GM23338 (cell line): Measurements from ENCODE around the gene NEMF. TPM values are rescaled to one million over a fixed set of nuclear protein-coding genes. Genes with fewer than 3 reads are reported as not detected.

ENCODE experiments used
- ATAC-seq: fragments of 200-7000 bp; cut with Tn5 transposase; 3 replicates; pipeline ENCODE4 v1.9.1; 2020
- DNase-seq: peaks from one replicate; pipeline ENCODE4 v3.0.0-alpha.2; 2015; ENCODE audit warnings: low spot score
- H2AFZ ChIP-seq: fragments of 200-600 bp; sonication (generic); 2 replicates; pipeline ENCODE4 v1.8.0; 2016; ENCODE audit warnings: antibody characterized with exemption, mild to moderate bottlenecking, moderate library complexity
- H3F3A ChIP-seq: fragments of 200-600 bp; sonication (generic); replicated peaks from 2 replicates; pipeline ENCODE4 v1.8.0; 2017; ENCODE audit warnings: antibody characterized with exemption, mixed run types, low read depth
- H3K27ac ChIP-seq: fragments of 200-600 bp; sonication (generic); 2 replicates; pipeline ENCODE4 v1.6.1; 2016; ENCODE audit warnings: low read depth
- H3K27me3 ChIP-seq: fragments of 200-600 bp; sonication (generic); 2 replicates; pipeline ENCODE4 v1.8.0; 2016; ENCODE audit warnings: mild to moderate bottlenecking, mixed run types, moderate library complexity; ENCODE audit not compliant: insufficient read depth
- H3K36me3 ChIP-seq: fragments of 200-600 bp; sonication (generic); 2 replicates; pipeline ENCODE4 v1.8.0; 2016; ENCODE audit warnings: mild to moderate bottlenecking; ENCODE audit not compliant: insufficient read depth
- H3K4me1 ChIP-seq: fragments of 200-600 bp; sonication (generic); 2 replicates; pipeline ENCODE4 v1.8.0; 2016; ENCODE audit warnings: mild to moderate bottlenecking, moderate library complexity; ENCODE audit not compliant: insufficient read depth
- H3K4me2 ChIP-seq: fragments of 200-600 bp; sonication (generic); 2 replicates; pipeline ENCODE4 v1.7.1; 2017; ENCODE audit warnings: mixed run types
- H3K4me3 ChIP-seq: fragments of 200-600 bp; sonication (generic); 2 replicates; pipeline ENCODE4 v1.6.1; 2016; ENCODE audit warnings: mixed run types
- H3K79me2 ChIP-seq: fragments of 200-600 bp; sonication (generic); replicated peaks from 2 replicates; pipeline ENCODE4 v1.8.0; 2017; ENCODE audit warnings: mild to moderate bottlenecking; ENCODE audit not compliant: insufficient read depth
- H3K9me2 ChIP-seq: fragments of 200-600 bp; sonication (generic); 2 replicates; pipeline ENCODE4 v1.8.0; 2017; ENCODE audit not compliant: insufficient read depth
- H4K20me1 ChIP-seq: fragments of 200-600 bp; sonication (generic); replicated peaks from 2 replicates; pipeline ENCODE4 v1.8.0; 2017; ENCODE audit warnings: mild to moderate bottlenecking; ENCODE audit not compliant: insufficient read depth
- H3K27ac Mint-ChIP-seq: 2 replicates; pipeline ENCODE4 v1.8.0; 2020; ENCODE audit warnings: inconsistent platforms, mild to moderate bottlenecking, moderate library complexity, mixed read lengths
- H3K27me3 Mint-ChIP-seq: 3 replicates; pipeline ENCODE4 v1.8.0; 2022; ENCODE audit warnings: low read depth, mild to moderate bottlenecking, moderate library complexity, mixed read lengths, inconsistent platforms; ENCODE audit not compliant: insufficient read depth, poor library complexity
- H3K36me3 Mint-ChIP-seq: 3 replicates; pipeline ENCODE4 v1.8.0; 2021; ENCODE audit warnings: low read depth, mild to moderate bottlenecking, inconsistent platforms, moderate library complexity, mixed read lengths
- H3K4me1 Mint-ChIP-seq: 3 replicates; pipeline ENCODE4 v1.8.0; 2020; ENCODE audit warnings: mild to moderate bottlenecking, inconsistent platforms, mixed read lengths
- H3K4me3 Mint-ChIP-seq: 3 replicates; pipeline ENCODE4 v1.8.0; 2021; ENCODE audit warnings: moderate library complexity, mild to moderate bottlenecking, inconsistent platforms, mixed read lengths
- H3K9me3 Mint-ChIP-seq: 3 replicates; pipeline ENCODE4 v1.8.0; 2020; ENCODE audit warnings: moderate library complexity, mild to moderate bottlenecking, inconsistent platforms, mixed read lengths
- CREB1 ChIP-seq: fragments of 250-450 bp; sonication (Bioruptor Pico); IDR thresholded peaks from 2 replicates; pipeline ENCODE4 v1.5.0; 2020; ENCODE audit warnings: low read depth, mild to moderate bottlenecking, moderate library complexity
- EZH2phosphoT487 ChIP-seq: fragments of 200-600 bp; sonication (generic); IDR thresholded peaks from one replicate; pipeline ENCODE4 v1.8.1; 2018; ENCODE audit warnings: antibody characterized with exemption; ENCODE audit not compliant: unreplicated experiment
- NANOG ChIP-seq: IDR thresholded peaks from 2 replicates; pipeline ENCODE4 v1.6.1; 2016; ENCODE audit warnings: antibody characterized with exemption, borderline replicate concordance
- POLR2AphosphoS5 ChIP-seq: IDR thresholded peaks from 2 replicates; pipeline ENCODE4 v1.6.1; 2016; ENCODE audit warnings: antibody characterized with exemption, low read depth
- STAT1 ChIP-seq: IDR thresholded peaks from one replicate; pipeline ENCODE4 v1.6.1; 2016; ENCODE audit warnings: antibody characterized with exemption; ENCODE audit not compliant: unreplicated experiment
- ZNF114 ChIP-seq: fragments of 250-450 bp; sonication (Bioruptor Pico); IDR thresholded peaks from 2 replicates; pipeline ENCODE4 v1.5.0; 2020; ENCODE audit warnings: mild to moderate bottlenecking, moderate library complexity
- ZNF462 ChIP-seq: fragments of 250-450 bp; sonication (Bioruptor Pico); IDR thresholded peaks from 2 replicates; pipeline ENCODE4 v1.5.0; 2020; ENCODE audit warnings: mild to moderate bottlenecking, moderate library complexity
- polyA plus RNA-seq: library from polyadenylated mRNA; unstranded; fragments of >200 nt; fragmentation: Nextera tagmentation; extraction: Ambion mirVana; gene quantifications from 2 replicates; pipeline ENCODE4 v1.2.1, GENCODE V29; 2016
- total RNA-seq: library from RNA; depleted of rRNA; stranded (reverse); fragments of >200 nt; shearing (Covaris generic); gene quantifications from 2 replicates; pipeline ENCODE4 v1.2.3, GENCODE V29; 2014
- TF ChIP-seq, protein P1 (sequence below), 2 experiments: fragments of 200-600 bp in 1 of 2; sonication (generic) in 1 of 2; conservative IDR thresholded peaks; 2 replicates each; pipeline versions ENCODE4 v1.5.1 to v1.6.1; 2016 to 2017; ENCODE audit warnings: antibody characterized with exemption in 2 of 2, low read depth in 2 of 2, mild to moderate bottlenecking in 2 of 2, moderate library complexity in 1 of 2
- TF ChIP-seq, protein P2 (sequence below): IDR thresholded peaks from 2 replicates; pipeline ENCODE4 v1.6.1; 2016; ENCODE audit warnings: antibody characterized with exemption
- TF ChIP-seq, protein P3 (sequence below): IDR thresholded peaks from one replicate; pipeline ENCODE4 v1.6.1; 2018; ENCODE audit warnings: antibody characterized with exemption; ENCODE audit not compliant: unreplicated experiment

Gene NEMF
- total and polyA plus RNA-seq, 2 experiments from 2014 or later, result 58.4 to 88.1 TPM

GRCh38 chr14:49852301-49853157, at the start of gene NEMF (continued):
- TF ChIP-seq, protein P1, sequence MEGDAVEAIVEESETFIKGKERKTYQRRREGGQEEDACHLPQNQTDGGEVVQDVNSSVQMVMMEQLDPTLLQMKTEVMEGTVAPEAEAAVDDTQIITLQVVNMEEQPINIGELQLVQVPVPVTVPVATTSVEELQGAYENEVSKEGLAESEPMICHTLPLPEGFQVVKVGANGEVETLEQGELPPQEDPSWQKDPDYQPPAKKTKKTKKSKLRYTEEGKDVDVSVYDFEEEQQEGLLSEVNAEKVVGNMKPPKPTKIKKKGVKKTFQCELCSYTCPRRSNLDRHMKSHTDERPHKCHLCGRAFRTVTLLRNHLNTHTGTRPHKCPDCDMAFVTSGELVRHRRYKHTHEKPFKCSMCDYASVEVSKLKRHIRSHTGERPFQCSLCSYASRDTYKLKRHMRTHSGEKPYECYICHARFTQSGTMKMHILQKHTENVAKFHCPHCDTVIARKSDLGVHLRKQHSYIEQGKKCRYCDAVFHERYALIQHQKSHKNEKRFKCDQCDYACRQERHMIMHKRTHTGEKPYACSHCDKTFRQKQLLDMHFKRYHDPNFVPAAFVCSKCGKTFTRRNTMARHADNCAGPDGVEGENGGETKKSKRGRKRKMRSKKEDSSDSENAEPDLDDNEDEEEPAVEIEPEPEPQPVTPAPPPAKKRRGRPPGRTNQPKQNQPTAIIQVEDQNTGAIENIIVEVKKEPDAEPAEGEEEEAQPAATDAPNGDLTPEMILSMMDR (conservative IDR thresholded peaks at IDR 0.05; ENCODE audit: low read depth in 2 of 2), result peak; percentile 74 to 96
- TF ChIP-seq, protein P2, sequence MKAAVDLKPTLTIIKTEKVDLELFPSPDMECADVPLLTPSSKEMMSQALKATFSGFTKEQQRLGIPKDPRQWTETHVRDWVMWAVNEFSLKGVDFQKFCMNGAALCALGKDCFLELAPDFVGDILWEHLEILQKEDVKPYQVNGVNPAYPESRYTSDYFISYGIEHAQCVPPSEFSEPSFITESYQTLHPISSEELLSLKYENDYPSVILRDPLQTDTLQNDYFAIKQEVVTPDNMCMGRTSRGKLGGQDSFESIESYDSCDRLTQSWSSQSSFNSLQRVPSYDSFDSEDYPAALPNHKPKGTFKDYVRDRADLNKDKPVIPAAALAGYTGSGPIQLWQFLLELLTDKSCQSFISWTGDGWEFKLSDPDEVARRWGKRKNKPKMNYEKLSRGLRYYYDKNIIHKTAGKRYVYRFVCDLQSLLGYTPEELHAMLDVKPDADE, result no peak

DNA sequence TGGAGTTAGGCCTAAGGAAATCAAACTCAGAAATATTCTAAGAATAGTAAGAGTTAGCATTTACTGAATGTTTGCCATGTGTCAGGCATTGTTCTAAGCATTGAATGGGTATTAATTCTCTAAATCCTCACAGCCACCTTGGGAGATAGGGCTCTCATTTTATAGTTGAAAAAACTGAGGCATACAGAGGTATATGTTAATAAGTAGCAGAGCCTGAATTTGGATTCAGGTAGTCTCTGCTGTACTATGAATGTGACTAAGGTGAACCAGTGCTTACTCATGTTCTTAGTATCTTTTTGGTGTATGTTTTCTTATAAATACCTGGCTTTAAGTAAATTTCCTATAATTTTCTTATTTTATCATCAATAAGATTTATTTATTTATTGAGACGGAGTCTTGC, 48.4 kb upstream of the NEMF start:
- no peak for ATAC-seq
- Histone ChIP-seq H3F3A (no peaks in the 10 kb centered on the region), H3K27me3 (no peaks in the 10 kb centered on the region), H3K4me3 (no peak overlapping the region), H3K9me2 (no peaks in the 10 kb centered on the region), H4K20me1 (0 out of 2 replicates have a peak, but pooled peaks cover 5% of the 10 kb centered on the region), H3K4me1 (peaks cover 10% of the 10 kb centered on the region; the same call in 1 of the 2 replicates), H3K79me2 (peaks cover 23% of the 10 kb centered on the region), H3K27ac (no peak overlapping the region), H3K4me2 (no peak overlapping the region), H3K36me3 (no peaks in the 10 kb centered on the region), H2AFZ (no peak overlapping the region)
- TF ChIP-seq EZH2phosphoT487 (no peak), ZNF462 (CRISPR knock-in tag) (no peak), CREB1 (CRISPR knock-in tag) (no peak), ZNF114 (no peak), NANOG (no peak), POLR2AphosphoS5 (no peak), STAT1 (no peak)
- TF ChIP-seq, protein P3, sequence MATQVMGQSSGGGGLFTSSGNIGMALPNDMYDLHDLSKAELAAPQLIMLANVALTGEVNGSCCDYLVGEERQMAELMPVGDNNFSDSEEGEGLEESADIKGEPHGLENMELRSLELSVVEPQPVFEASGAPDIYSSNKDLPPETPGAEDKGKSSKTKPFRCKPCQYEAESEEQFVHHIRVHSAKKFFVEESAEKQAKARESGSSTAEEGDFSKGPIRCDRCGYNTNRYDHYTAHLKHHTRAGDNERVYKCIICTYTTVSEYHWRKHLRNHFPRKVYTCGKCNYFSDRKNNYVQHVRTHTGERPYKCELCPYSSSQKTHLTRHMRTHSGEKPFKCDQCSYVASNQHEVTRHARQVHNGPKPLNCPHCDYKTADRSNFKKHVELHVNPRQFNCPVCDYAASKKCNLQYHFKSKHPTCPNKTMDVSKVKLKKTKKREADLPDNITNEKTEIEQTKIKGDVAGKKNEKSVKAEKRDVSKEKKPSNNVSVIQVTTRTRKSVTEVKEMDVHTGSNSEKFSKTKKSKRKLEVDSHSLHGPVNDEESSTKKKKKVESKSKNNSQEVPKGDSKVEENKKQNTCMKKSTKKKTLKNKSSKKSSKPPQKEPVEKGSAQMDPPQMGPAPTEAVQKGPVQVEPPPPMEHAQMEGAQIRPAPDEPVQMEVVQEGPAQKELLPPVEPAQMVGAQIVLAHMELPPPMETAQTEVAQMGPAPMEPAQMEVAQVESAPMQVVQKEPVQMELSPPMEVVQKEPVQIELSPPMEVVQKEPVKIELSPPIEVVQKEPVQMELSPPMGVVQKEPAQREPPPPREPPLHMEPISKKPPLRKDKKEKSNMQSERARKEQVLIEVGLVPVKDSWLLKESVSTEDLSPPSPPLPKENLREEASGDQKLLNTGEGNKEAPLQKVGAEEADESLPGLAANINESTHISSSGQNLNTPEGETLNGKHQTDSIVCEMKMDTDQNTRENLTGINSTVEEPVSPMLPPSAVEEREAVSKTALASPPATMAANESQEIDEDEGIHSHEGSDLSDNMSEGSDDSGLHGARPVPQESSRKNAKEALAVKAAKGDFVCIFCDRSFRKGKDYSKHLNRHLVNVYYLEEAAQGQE, result no peak
- TF ChIP-seq, protein P2, result no peak
- H3K36me3 Mint-ChIP-seq, result peaks cover 7% of the 10 kb centered on the region; the same call in 2 of the 3 replicates
- peaks cover 19% of the 10 kb centered on the region for H3K4me1 Mint-ChIP-seq
- DNase-seq, result no peak
- no peaks in the 10 kb centered on the region for H3K9me3 Mint-ChIP-seq
- H3K4me3 Mint-ChIP-seq, result no peak overlapping the region
- no peaks in the 10 kb centered on the region for H3K27me3 Mint-ChIP-seq
- no peak overlapping the region for H3K27ac Mint-ChIP-seq
